Fibroblast of mammary gland (primary cell): ENCODE data around the gene COL26A1.
"Not testable (repeated sequence)": the region's sequence is repeated elsewhere in the genome, so short reads cannot be mapped to it uniquely, and the experiment has no call there.

Experiments used
- DNase-seq: peaks from one replicate; pipeline ENCODE4 v3.0.0-alpha.2; 2010; ENCODE audit warnings: low read depth
- H3K4me3 ChIP-seq: 2 replicates; pipeline ENCODE4 v1.5.1; 2011; ENCODE audit warnings: low read depth, mild to moderate bottlenecking, low read length, moderate library complexity; ENCODE audit not compliant: control insufficient read depth
- CTCF ChIP-seq: conservative IDR thresholded peaks from 2 replicates; pipeline ENCODE4 v1.5.1; 2011; ENCODE audit warnings: low read depth, low read length, inconsistent platforms; ENCODE audit not compliant: control insufficient read depth, insufficient read depth

The COL26A1 gene

DNA sequence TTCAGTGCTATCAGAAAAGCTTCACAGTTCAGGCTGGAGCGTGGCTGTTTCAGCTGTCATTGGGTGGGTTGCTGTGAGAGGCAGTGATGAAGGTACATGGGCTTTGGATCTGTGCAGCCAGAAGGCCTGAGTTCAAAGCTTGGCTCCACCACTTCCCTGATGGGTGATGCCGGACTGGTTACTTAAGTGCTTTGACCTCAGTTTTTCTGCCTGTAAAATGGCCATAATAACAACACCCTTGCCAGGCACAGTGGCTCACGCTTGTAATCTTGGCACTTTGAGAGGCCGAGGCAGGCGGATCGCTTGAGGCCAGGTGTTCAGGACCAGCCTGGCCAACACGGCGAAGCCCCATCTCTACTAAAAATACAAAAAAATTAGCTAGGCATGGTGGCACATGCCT lies 30.6 kb upstream of the COL26A1 start:
- DNase-seq, result no peak
- H3K4me3 ChIP-seq, result no peak overlapping the region
- no peak for TF ChIP-seq CTCF

DNA sequence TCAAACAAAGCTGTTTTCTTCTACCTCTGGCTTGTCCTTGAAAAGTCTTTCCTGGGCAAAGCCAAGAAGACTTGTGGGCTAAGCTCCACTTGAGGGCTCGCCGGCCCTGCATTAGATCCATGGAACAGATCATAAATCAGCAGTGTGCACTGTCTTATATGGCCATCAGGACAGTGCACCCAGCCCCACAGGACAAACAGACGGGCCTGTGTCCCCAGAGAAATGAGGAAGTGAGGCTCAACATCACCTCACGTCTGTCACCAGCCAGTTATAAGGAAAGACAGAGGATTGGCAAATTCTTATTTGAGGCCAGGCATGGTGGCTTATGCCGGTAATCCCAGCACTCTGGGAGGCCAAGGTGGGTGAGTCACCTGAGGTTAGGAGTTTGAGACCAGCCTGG lies 28.8 kb upstream of the COL26A1 start:
- H3K4me3 ChIP-seq, result no peak overlapping the region
- DNase-seq, result no peak
- TF ChIP-seq CTCF, result no peak

- no peak for TF ChIP-seq CTCF
- DNase-seq, result no peak
- H3K4me3 ChIP-seq, result no peak overlapping the region
Observed at GRCh38 chr7:101340379-101340778, 22.3 kb upstream of the COL26A1 start.

DNA sequence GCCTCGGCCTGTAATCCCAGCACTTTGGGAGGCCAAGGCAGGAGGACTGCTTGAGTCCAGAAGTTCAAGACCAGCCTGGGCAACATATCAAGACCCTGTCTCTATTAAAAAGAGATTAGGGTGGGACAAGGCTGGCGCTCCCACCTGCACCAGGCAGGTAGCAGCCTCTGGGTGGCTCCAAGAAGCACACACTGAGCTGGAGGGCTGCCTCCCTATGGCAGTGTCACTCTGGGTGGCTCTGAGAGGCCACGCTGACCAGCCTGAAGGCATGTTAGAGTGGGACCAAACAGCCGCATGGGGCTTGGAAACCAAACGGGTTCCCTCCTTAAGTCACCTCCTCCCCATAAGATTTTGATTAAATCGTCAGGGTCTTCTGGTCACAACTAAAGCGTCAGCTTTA lies 19.8 kb upstream of the COL26A1 start:
- H3K4me3 ChIP-seq, result no peak overlapping the region

DNA sequence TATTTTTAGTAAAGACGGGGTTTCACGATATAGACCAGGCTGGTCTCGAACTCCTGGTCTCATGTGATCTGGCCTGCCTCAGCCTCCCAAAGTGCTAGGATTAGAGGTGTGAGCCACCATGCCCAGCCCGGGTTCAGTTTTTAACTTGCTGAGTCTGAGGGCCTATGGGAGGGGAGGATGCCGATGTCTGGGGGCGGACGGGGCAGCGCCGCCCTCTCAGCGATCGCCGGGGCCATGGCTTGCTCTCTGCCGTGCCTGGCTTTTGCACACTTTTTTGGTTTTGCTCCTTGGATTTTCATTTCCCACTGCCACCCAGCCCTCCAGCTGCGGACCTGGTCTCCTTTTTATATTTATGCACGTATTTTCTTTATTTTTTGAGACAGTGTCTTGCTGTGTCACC lies 15.2 kb upstream of the COL26A1 start:
- no peak for TF ChIP-seq CTCF
- H3K4me3 ChIP-seq, result no peak overlapping the region
- DNase-seq, result no peak

More for the DNA sequence above, 19.8 kb upstream of the COL26A1 start:
- no peak for TF ChIP-seq CTCF
- DNase-seq, result no peak

GRCh38 chr7:101348456-101349067 lies 14.1 kb upstream of the COL26A1 start:
- not testable (repeated sequence) for H3K4me3 ChIP-seq, DNase-seq

GRCh38 chr7:101349300-101349699 lies 13.4 kb upstream of the COL26A1 start:
- not testable (repeated sequence) for H3K4me3 ChIP-seq, DNase-seq

GRCh38 chr7:101352920-101353308 lies 9.8 kb upstream of the COL26A1 start:
- no peak overlapping the region for H3K4me3 ChIP-seq
- no peak for TF ChIP-seq CTCF
- no peak for DNase-seq
